ENCODE results near the gene SND1.

Gene SND1

GRCh38 chr7:127755521-127755920, 103.5 kb downstream of the SND1 start:
- no peak overlapping the region for H3K4me3 ChIP-seq (ENCODE audit: low read length)
- no peak for DNase-seq (ENCODE audit: low read depth)
- no peak for TF ChIP-seq CTCF (conservative IDR thresholded peaks at IDR 0.05; ENCODE audit: low read length)

- DNase-seq (ENCODE audit: low read depth) = no peak
- TF ChIP-seq CTCF (conservative IDR thresholded peaks at IDR 0.05; ENCODE audit: low read length) = no peak
- H3K4me3 ChIP-seq (ENCODE audit: low read length) = no peak overlapping the region
These were observed 104.0 kb downstream of the SND1 start for GRCh38 chr7:127755965-127756364.

GRCh38 chr7:127758105-127758504, 106.1 kb downstream of the SND1 start:
- no peak for DNase-seq (ENCODE audit: low read depth)
- no peak overlapping the region for H3K4me3 ChIP-seq (ENCODE audit: low read length)
- no peak for TF ChIP-seq CTCF (conservative IDR thresholded peaks at IDR 0.05; ENCODE audit: low read length)

- no peak overlapping the region for H3K4me3 ChIP-seq (ENCODE audit: low read length)
- TF ChIP-seq CTCF (conservative IDR thresholded peaks at IDR 0.05; ENCODE audit: low read length) = no peak
- no peak for DNase-seq (ENCODE audit: low read depth)
These were observed 106.9 kb downstream of the SND1 start for GRCh38 chr7:127758845-127759244.

GRCh38 chr7:127759945-127760421, 108.0 kb downstream of the SND1 start:
- no peak for DNase-seq (ENCODE audit: low read depth)
- H3K4me3 ChIP-seq (ENCODE audit: low read length) = no peak overlapping the region
- no peak for TF ChIP-seq CTCF (conservative IDR thresholded peaks at IDR 0.05; ENCODE audit: low read length)

- no peak overlapping the region for H3K4me3 ChIP-seq (ENCODE audit: low read length)
- TF ChIP-seq CTCF (conservative IDR thresholded peaks at IDR 0.05; ENCODE audit: low read length) = no peak
- DNase-seq (ENCODE audit: low read depth) = no peak
These were observed 108.5 kb downstream of the SND1 start for GRCh38 chr7:127760436-127761031.

- no peak for TF ChIP-seq CTCF (conservative IDR thresholded peaks at IDR 0.05; ENCODE audit: low read length)
- DNase-seq (ENCODE audit: low read depth) = no peak
- no peak overlapping the region for H3K4me3 ChIP-seq (ENCODE audit: low read length)
These were observed 109.2 kb downstream of the SND1 start for GRCh38 chr7:127761196-127761595.
